ENCODE measurements around the gene RAB30. TPM values are rescaled to one million over a fixed set of nuclear protein-coding genes. Genes with fewer than 3 reads are reported as not detected.

RAB30 gene
- polyA plus RNA-seq, 3 donors, result 0.11 to 0.67 (median 0.54) TPM

GRCh38 chr11:83056204-83056603, 15.5 kb downstream of the RAB30 start:
- Histone ChIP-seq H3K9me3 (replicated peaks in 1 of 2; ENCODE audit: control insufficient read depth in 1 of 2, insufficient read depth in 1 of 2, low read length in 2 of 2) (no peaks in the 10 kb centered on the region), H3K27ac (ENCODE audit: low read depth in 1 of 2, low read length in 2 of 2) (no peak overlapping the region), H3K9ac (ENCODE audit: insufficient read depth, low read length, poor library complexity, severe bottlenecking) (no peak overlapping the region), H2AFZ (ENCODE audit: insufficient read depth, low read depth, low read length, poor library complexity, severe bottlenecking) (no peak overlapping the region), H3K4me1 (ENCODE audit: control insufficient read depth in 1 of 2, insufficient read depth in 2 of 2, low read length in 2 of 2) (peaks cover 0 to 2% of the 10 kb centered on the region in 2 donors), H4K20me1 (ENCODE audit: insufficient read depth, low read length) (no peaks in the 10 kb centered on the region), H3K36me3 (replicated peaks in 1 of 2; ENCODE audit: control insufficient read depth in 1 of 2, insufficient read depth in 2 of 2, low read length in 2 of 2) (no peaks in the 10 kb centered on the region), H3K4me3 (replicated peaks in 1 of 3; ENCODE audit: low read depth in 2 of 3, low read length in 3 of 3) (no peak overlapping the region), H3K79me2 (ENCODE audit: insufficient read depth, low read length) (no peaks in the 10 kb centered on the region), H3K27me3 (ENCODE audit: control insufficient read depth in 2 of 2, insufficient read depth in 2 of 2, low read length in 2 of 2) (no peaks in the 10 kb centered on the region), H3K4me2 (replicated peaks; ENCODE audit: extremely low read depth, low read length, poor library complexity, severe bottlenecking) (no peak overlapping the region)
- H3K36me3 Mint-ChIP-seq, result no peaks in the 10 kb centered on the region
- no CpG with 5 or more reads among the region's 2 CpGs for WGBS (ENCODE audit: insufficient coverage)
- H3K27me3 Mint-ChIP-seq (ENCODE audit: low read depth in 3 of 3), result peaks cover 0 to 11% (median 10%) of the 10 kb centered on the region in 3 donors
- peak overlapping the region in 3 of 7 donors; percentile 18 to 43 (median 43) for H3K27ac Mint-ChIP-seq
- peaks cover 0 to 2% (median 0%) of the 10 kb centered on the region in 7 donors for H3K9me3 Mint-ChIP-seq
- intact Hi-C loops (cut with micrococcal nuclease), result no loop called here
- H3K4me1 Mint-ChIP-seq, result peaks cover 8% of the 10 kb centered on the region
- DNase-seq, result peak in 2 of 3 donors; percentile 25 to 56
- no peak for TF ChIP-seq CTCF (IDR thresholded peaks at IDR 0.05)
- H3K4me3 Mint-ChIP-seq, result no peak overlapping the region

- H3K36me3 Mint-ChIP-seq, result no peaks in the 10 kb centered on the region
- Histone ChIP-seq H3K36me3 (replicated peaks in 1 of 2; ENCODE audit: control insufficient read depth in 1 of 2, insufficient read depth in 2 of 2, low read length in 2 of 2) (no peaks in the 10 kb centered on the region), H2AFZ (ENCODE audit: insufficient read depth, low read depth, low read length, poor library complexity, severe bottlenecking) (no peak overlapping the region), H3K27me3 (ENCODE audit: control insufficient read depth in 2 of 2, insufficient read depth in 2 of 2, low read length in 2 of 2) (no peaks in the 10 kb centered on the region), H3K9me3 (replicated peaks in 1 of 2; ENCODE audit: control insufficient read depth in 1 of 2, insufficient read depth in 1 of 2, low read length in 2 of 2) (no peaks in the 10 kb centered on the region), H3K4me3 (replicated peaks in 1 of 3; ENCODE audit: low read depth in 2 of 3, low read length in 3 of 3) (no peak overlapping the region), H3K79me2 (ENCODE audit: insufficient read depth, low read length) (no peaks in the 10 kb centered on the region), H3K4me1 (ENCODE audit: control insufficient read depth in 1 of 2, insufficient read depth in 2 of 2, low read length in 2 of 2) (peaks cover 0 to 2% of the 10 kb centered on the region in 2 donors), H3K27ac (ENCODE audit: low read depth in 1 of 2, low read length in 2 of 2) (no peak overlapping the region), H4K20me1 (ENCODE audit: insufficient read depth, low read length) (no peaks in the 10 kb centered on the region), H3K9ac (ENCODE audit: insufficient read depth, low read length, poor library complexity, severe bottlenecking) (no peak overlapping the region), H3K4me2 (replicated peaks; ENCODE audit: extremely low read depth, low read length, poor library complexity, severe bottlenecking) (no peak overlapping the region)
- H3K4me3 Mint-ChIP-seq, result no peak overlapping the region
- H3K4me1 Mint-ChIP-seq, result peaks cover 8% of the 10 kb centered on the region
- no peak for DNase-seq
- 100% methylated on average over 1 of the region's 3 CpGs for WGBS (ENCODE audit: insufficient coverage)
- intact Hi-C loops (cut with micrococcal nuclease), result no loop called here
- peaks cover 0 to 2% (median 0%) of the 10 kb centered on the region in 7 donors for H3K9me3 Mint-ChIP-seq
- H3K27me3 Mint-ChIP-seq (ENCODE audit: low read depth in 3 of 3), result peaks cover 0 to 8% (median 7%) of the 10 kb centered on the region in 3 donors
- TF ChIP-seq CTCF (IDR thresholded peaks at IDR 0.05), result no peak
- no peak overlapping the region for H3K27ac Mint-ChIP-seq
These were observed 16.8 kb downstream of the RAB30 start for GRCh38 chr11:83054904-83055380.

All from CD14-positive monocyte (primary cell).